Stimulated activated CD8-positive, alpha-beta memory T cell treated with anti-CD3 and anti-CD28 coated beads, Interleukin-7, amount 100 ng/mL, for 1 hour (primary cell): ENCODE data around the gene TPSG1.
"Not testable (repeated sequence)": the region's sequence is repeated elsewhere in the genome, so short reads cannot be mapped to it uniquely, and the experiment has no call there.

Experiments used
- DNase-seq, 2 donors: peaks; one replicate each; pipeline ENCODE4 v3.0.0-alpha.2; 2020; ENCODE audit warnings: low read depth in 2 of 2

TPSG1 gene

GRCh38 chr16:1215574-1216295 lies 9.3 kb downstream of the TPSG1 start:
- no peak for DNase-seq

GRCh38 chr16:1214719-1215118 lies 10.3 kb downstream of the TPSG1 start:
- no peak for DNase-seq

GRCh38 chr16:1213796-1214372 lies 11.2 kb downstream of the TPSG1 start:
- no peak for DNase-seq

DNA sequence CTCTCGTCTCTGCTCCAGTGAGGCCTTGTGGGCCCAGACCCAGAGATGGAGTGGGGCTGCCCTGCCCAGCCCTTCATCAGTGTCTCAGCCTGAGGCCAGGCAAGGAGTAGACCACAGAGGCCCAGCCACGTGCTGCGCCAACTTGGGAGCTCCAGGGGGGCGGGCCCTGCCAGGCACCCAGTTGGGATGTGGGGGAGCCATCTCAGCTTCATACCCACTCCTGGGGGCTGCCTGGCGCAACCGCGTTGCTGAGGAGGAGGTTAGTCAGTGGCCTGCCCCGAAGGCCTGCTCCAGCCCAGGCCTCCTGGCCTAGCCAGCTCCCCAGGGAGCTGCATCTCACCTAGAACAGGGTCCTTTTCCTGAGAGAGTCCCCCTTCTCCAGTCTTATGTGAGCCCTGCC lies 11.8 kb downstream of the TPSG1 start:
- DNase-seq = no peak

DNA sequence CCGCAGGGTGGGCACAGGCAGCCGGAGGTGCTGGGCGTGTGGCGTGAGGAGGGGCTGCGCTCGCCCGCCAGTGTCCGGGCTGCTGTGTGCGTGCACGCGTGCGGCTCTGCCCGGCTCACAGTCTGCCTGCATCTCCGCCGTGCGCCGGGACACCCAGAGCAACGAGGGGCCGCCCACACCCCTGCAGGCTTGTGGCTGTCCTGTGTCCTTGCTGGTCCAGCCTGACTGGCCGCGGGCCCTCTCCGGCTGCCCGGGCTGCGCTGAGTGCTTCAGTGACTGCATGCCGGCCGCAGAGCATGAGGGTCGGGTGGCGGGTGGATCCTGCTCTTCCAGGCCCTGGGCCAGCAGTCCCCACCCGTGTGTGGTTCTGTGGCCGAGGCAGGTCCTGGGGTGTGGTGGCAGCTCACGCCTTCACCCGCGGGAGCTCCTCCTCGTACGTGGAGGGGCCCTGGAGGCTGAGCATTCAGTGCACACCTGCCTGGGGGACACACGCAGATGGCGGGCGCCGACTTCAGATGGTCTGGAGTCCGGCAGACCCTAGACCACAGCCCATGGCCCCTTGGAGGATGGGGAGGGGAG lies 12.4 kb downstream of the TPSG1 start:
- DNase-seq = no peak

DNA sequence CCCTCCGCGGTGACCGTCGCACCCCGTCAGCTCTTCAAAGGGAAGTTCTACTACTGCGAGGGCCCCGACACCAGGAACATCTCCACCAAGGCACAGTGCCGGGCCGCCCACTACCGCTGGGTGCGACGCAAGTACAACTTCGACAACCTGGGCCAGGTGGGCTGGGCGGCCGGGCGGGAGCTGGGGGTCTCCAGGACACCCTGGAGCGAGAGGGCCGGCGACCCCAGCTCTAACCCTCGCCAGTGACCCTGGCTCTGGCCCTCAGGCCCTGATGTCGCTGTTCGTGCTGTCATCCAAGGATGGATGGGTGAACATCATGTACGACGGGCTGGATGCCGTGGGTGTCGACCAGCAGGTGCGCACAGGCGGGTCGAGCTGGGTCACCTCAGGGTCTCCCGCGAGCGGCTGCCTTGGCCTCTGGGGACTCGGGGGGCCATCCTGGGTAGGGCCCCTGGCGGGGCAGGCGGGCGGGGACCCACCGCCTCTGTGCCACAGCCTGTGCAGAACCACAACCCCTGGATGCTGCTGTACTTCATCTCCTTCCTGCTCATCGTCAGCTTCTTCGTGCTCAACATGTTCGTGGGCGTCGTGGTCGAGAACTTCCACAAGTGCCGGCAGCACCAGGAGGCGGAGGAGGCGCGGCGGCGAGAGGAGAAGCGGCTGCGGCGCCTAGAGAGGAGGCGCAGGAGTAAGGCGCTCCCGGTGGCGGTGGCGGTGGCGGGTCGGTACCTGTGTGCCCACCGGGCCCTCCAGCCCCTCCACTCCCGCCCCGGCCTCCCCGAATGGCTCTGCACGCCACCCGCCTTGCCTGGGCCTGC lies 13.4 kb downstream of the TPSG1 start:
- DNase-seq = no peak

- DNase-seq = no peak
Observed at GRCh38 chr16:1210461-1210860, 14.6 kb downstream of the TPSG1 start.

DNA sequence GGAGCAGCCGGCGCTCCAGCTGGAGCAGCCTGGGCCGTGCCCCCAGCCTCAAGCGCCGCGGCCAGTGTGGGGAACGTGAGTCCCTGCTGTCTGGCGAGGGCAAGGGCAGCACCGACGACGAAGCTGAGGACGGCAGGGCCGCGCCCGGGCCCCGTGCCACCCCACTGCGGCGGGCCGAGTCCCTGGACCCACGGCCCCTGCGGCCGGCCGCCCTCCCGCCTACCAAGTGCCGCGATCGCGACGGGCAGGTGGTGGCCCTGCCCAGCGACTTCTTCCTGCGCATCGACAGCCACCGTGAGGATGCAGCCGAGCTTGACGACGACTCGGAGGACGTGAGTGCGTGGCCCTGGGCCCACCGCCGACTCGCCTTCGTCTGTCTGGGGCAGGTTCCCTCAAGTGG lies 16.0 kb downstream of the TPSG1 start:
- DNase-seq = no peak

DNA sequence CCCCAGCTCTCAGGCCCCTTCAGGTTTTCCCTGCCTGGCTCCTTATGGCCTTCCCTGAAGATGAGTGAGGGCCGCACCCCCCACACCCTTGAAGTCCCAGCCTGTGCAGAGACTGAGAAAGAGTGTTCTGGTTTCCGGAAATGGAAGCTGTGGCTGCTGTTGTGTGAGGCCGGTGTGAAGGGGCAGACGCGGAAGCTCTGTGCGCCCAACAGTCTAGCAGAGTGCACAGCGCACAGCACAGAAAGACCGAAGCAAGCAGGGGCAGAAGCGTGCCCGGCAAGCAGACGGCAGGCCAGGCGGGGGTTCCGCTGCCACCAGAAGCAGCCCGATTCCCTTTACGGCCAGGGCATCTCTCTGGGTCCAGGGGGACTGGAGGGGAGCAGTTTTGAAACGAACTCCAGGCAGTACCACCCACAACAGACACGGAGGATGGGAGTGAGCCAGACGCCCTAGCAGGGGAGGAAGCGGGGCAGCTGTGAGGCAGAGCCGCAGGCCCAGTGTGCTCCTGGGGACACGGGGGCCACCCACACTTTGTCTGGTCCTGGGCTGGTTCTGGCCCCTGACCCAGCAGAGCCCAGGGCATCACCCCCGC lies 16.7 kb downstream of the TPSG1 start:
- DNase-seq = no peak

GRCh38 chr16:1206786-1207185 lies 18.3 kb downstream of the TPSG1 start:
- DNase-seq = no peak

- DNase-seq = no peak
Observed at GRCh38 chr16:1206326-1206725, 18.7 kb downstream of the TPSG1 start.

DNA sequence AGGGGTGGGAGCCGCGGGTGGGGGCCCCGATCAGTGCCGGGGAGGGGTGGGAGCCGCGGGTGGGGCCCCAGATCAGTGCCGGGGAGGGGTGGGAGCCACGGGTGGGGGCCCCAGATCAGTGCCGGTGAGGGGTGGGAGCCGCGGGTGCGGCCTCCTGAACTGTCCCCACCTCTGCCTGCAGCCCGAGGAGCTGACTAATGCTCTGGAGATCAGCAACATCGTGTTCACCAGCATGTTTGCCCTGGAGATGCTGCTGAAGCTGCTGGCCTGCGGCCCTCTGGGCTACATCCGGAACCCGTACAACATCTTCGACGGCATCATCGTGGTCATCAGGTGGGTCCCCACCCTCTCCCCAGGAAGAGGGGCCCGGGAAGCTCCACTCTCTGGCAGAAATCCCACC lies 20.1 kb downstream of the TPSG1 start:
- no peak for DNase-seq

GRCh38 chr16:1202274-1202673 lies 22.8 kb downstream of the TPSG1 start:
- no peak for DNase-seq

- DNase-seq = no peak
Observed at GRCh38 chr16:1201444-1201843, 23.6 kb downstream of the TPSG1 start.

DNA sequence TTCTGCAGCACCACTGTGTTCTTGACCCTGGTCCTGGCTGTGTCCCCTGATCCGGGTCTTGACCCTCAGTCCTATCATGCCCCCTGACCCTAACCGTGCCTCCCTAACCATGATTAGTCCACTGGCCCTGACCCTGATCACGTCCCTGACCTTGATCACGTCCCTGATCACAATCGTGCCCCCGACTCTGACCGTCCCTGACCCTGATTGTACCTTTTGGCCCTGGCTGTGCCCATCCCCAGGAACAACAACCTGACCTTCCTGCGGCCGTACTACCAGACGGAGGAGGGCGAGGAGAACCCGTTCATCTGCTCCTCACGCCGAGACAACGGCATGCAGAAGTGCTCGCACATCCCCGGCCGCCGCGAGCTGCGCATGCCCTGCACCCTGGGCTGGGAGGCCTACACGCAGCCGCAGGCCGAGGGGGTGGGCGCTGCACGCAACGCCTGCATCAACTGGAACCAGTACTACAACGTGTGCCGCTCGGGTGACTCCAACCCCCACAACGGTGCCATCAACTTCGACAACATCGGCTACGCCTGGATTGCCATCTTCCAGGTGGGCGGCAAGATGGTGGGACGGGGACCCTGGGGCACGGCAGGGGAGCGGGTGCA lies 24.9 kb downstream of the TPSG1 start:
- no peak for DNase-seq

GRCh38 chr16:1199347-1200013 lies 25.6 kb downstream of the TPSG1 start:
- DNase-seq = no peak

DNA sequence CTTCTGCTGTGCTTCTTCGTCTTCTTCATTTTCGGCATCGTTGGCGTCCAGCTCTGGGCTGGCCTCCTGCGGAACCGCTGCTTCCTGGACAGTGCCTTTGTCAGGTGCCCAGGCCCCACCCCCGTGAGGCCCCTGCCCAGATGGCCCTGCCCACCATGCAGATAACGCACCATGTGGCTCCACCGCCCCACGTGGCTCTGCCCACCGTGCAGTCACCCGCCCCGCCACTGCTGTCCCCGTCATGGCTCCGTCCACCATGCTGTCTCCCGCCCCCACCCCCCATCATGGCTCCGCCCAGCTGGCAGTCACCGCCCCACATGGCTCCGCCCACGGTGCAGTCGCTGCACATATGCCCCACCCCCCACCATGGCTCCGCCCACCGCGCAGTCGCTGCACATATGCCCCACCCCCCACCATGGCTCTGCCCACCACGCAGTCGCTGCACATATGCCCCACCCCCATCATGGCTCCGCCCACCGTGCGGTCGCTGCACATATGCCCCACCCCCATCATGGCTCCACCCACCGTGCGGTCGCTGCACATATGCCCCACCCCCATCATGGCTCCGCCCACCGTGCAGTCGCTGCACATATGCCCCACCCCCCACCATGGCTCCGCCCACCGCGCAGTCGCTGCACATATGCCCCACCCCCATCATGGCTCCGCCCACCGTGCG lies 26.3 kb downstream of the TPSG1 start:
- DNase-seq = not testable (repeated sequence)

- no peak for DNase-seq
Observed at GRCh38 chr16:1198194-1198593, 26.9 kb downstream of the TPSG1 start.

DNA sequence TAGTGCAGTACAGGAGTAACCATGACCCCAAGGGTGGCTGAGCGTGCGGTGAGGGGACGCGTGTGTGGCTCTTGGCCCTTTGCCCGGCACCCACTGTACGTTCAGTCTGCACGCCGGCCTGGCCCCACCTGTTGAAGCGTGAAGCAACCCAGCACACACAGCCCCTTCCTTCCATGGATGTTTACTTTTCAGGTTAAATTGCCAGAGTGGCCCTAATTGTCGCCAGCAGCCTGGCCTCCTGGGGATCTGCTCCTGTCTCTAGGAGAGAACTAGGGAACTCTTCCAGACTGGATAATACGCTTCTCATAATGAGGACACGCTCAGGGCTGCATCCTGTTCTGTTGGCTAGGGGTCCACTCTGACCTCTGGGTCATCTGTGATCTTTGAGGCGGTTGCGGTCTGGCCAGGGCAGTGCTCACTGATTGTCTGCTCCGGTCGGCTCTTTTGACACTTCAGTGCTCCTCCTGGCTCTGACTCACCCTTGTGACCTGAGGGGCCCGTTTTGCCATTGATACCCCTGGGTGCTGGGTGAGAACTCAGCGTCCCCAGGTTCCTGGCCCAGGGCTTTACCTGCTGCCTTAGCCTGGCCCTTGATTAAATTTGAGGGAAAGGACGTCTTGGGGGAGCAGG lies 27.7 kb downstream of the TPSG1 start:
- DNase-seq = no peak

DNA sequence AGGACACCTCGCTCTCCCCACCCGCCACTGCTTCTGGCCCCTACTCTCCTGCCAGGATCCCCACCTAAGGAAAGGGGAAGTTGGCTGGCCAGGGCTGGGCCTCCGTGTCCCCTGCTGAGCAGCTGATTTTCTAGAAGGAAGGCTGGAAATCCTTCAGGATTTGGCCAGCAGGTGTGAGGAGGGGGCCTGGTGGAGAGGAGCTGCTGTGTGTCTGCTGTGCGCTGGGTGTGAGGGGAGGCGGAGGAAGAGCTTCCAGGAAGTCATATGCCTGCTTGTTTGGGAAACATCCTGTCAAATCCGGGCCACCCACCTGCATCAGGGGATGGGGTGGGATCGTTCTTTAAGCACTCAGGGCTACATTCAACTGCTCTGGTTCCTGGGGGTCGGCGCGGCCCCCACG lies 28.6 kb downstream of the TPSG1 start:
- DNase-seq = no peak
